ENCODE measurements around the gene NPC1.
"Not testable (repeated sequence)": the region's sequence is repeated elsewhere in the genome, so short reads cannot be mapped to it uniquely, and the experiment has no call there.

The NPC1 gene

DNA sequence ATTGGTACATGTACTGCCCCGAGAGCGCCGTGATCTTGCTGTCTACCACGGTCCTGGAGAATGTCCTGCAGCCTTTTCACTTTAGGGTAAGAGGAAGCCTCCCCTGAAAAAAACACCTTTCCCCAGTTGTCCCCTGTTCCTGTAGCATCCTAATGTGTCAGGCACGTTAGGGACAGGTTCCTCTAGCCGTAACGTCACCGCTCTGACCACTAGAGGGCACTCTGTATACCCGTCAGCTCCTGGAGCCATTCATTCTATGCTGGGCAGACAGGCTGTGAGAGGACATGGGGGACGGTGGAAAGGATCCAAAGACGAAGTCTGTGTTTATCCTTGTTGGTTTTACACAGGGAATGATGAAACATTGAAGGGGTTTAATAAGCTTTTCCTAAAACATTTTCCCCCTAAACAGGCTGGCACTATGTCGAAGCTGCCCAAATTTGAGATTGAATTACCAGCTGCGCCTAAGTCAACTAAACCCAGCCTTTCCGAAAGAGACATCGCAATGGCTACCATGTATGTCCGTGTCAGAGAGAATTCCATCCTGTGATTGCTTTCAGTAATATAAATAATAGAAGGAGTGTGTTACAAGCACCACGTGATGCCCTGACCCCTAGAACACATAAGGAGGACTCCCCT is 70.3 kb downstream of the NPC1 start:
- FAIRE-seq, result no peak

DNA sequence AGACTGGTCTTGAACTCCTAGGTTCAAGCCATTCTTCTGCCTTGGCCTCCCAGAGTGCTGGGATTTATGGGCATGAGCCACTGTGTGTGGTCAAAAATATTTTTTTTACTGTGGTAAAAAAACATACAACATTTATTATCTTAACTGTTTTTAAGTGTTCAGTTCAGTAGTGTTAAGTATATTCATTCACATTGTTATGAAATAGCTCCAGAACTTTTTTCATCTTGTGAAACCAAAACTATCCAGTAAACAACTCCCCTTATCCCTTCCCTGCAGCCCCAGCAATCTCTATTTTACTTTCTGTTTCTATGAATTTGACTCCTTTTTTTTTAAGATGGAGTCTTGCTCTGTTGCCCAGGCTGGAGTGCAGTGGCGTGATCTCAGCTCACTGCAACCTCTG is 73.7 kb downstream of the NPC1 start:
- no peak for FAIRE-seq

DNA sequence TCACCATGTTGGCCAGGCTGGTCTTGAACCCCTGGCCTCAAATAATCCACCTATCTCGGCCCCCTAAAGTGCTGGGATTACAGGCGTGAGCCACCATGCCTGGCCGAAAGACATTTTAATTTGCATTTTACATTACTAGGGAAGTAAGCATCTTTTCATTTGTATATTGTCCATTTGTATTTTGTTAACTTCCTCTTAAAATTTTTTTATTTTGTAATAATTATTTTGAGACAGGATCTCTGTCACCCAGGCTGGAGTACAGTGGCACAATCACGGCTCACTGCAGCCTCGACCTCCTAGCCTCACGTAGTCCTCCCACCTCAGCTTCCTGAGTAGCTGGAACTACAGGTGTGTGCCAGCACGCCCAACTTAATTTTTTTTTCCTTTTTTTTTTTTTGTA is 74.1 kb downstream of the NPC1 start:
- FAIRE-seq, result not testable (repeated sequence)

DNA sequence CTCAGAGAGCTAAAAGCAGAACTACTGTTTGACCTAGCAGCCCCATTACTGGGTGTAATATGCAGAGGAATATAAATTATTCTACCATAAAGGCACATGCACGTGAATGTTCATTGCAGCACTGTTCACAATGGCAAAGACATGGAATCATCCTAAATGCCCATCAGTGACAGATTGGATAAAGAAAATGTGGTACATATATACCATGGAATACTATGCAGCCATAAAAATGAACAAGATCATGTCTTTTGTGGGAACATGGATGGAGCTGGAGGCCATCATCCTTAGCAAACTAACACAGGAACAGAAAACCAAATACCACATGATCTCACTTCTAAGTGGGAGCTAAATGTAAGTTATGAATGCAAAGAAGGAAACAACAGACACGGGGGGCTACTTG is 75.4 kb downstream of the NPC1 start:
- FAIRE-seq, result not testable (repeated sequence)

DNA sequence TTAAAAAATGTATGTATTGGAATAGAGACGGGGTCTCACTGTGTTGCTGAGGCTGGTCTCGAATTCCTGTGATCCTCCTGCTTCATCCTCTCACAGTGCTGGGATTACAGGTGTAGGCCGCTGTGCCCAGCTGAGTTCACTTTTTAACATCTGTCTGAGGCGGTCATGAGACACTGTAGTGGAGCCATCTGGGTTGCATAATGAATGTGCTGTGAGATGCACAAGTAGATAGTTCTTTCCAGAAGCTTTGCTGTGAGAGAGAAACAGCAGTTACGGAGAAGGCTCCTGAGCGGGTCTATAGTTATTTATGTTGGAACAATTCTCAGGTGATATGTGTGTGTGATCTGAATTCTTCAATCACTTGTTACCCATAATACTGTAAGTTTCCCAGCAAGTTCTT is 79.9 kb downstream of the NPC1 start:
- FAIRE-seq, result no peak

DNA sequence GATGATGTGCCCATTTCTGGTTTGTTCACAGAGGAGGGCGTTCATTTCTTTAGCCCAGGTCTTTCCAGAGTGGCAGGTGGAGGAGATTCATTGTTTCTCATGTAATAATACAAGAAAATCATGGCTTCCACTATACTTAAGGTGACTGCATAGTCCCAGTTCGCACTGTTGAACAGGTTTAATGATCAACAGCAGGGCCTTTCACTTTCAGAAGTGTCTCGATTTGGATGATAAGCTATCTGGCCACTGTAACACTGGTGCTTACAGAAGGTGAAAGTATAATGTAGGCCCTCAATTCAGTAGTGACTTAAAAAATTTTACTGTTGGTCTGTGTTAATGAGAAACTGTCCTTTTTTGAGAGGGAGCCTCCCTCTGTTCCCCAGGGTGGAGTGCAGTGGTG is 81.6 kb downstream of the NPC1 start:
- no peak for FAIRE-seq

DNA sequence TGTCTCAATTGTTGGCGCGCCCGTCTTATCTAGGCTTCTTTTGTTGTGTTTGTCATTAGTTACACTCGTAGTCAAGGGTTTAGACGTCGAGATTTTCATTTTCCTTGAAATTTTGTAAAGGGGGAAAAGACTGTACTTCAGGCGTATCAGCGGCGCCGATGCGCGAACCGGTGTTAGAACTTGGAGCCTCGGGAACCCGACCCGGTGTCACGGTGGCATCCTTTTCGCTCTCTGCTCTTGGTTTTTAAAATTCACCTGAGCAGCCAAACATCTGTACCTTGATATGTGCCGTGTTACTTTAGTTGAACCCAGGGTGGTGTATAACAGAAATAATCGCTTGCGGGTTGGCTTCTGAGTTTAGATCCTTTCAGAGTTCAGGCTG is 82.4 kb downstream of the NPC1 start:
- FAIRE-seq, result no peak

DNA sequence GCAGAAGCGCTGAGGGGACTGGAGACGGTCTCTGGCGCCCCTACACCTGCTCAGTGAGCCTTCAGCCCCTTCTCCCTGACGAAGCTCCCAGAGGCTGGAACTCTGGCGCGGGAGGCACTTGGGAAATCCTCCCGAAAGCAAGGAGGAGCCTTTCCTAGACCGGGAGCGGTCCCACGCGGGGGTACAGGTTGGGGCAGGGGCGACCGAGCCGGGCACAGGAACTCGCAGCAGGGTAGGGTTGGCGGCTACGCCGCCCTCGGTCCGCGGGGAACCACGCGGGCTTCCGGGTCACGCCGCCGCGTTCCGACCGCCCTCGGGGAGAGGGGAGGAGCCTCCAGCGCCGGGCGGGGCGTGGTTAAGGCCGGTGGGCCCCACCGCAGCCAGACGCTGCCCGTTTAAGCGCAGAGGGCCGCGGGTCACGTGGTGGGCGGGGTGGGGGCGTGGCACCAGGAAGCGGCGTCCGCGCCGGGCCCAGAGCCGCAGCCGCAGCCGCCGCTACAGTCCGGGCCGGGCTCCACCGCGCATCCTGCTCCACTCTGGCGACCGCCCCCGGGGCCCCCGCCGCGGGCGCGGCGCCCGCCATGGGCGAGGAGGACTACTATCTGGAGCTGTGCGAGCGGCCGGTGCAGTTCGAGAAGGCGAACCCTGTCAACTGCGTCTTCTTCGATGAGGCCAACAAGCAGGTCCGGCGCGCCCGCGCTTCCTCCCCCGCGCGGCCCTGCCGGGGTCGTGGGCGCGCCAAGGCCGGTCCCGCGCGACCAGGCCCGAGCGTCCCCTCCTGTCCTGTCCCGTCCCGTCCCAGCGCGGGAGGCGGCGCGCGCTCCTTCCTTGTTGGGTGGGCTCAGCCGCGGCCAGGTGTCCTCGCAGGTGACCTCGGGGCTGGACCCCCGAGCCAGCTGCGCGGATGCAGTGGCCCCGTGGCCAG is 83.0 kb downstream of the NPC1 start, which contains the start of gene RMC1:
Gene RMC1, plus strand, starts transcription at position 474 of the 925 bp plus-strand sequence. Its CDS starts 108 bp downstream, at position 582.
- FAIRE-seq, result no peak

DNA sequence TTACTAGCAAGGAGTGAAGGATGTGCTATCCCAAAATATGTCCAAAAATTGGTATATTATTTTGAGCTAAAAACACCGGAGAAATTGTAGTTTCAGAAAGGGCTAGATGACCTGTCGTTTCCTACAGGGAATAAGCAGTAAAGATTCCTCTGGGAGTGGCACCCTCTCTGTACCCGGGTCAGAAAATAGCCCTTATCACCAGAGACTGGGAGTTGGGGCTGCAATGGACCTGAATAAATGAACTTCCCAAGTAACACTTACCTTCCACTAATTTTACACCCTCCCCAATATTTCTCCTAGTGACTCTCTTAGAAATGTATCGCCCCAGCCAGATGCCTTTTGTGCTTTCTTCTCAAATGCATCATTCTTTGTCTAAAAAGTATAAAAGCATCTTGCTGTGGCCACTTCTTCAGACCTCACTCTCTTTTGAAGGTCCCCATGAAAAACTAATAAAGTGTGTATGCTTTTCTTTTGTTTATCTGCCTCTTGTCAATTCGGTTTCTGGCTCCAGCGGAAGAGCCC is 83.7 kb downstream of the NPC1 start:
- no peak for FAIRE-seq

DNA sequence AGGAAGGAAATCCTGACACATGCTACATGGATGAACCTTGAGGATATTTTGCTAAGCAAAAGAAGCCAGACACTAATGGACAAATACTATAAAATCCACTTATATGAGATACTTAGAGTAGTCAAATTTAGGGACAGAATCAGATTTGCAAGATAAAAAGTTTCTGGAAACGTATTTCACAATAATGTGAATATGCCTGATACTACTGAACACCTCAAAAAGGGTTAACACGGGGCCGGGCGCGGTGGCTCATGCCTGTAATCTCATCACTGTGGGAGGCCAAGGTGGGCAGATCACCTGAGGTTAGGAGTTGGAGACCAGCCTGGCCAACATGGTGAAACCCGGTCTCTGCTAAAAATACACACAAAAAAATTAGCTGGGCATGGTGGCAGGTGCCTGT is 84.7 kb downstream of the NPC1 start:
- no peak for FAIRE-seq

DNA sequence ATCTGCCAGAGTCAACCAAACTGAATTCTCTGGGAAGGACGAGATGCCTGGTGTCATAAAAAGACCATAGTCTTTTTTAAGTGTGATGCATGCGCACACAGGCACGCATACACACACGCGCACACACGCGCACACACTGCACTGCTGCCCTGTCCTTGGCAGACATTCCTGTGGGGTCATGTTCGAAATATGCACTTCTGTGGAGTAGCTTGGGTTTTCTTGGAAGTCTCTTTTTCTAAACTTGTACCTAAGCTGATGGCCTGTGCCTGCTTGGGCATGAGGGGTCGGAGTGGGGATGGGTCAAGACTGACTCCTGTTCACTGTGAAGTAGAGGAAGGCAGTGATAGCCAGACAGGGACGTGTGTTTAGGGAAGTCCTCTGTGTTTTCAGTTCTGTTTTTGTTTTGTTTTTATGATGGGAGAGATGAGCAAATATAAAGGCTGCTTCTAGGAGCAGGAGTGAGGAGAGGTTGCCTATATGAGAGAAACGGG is 87.0 kb downstream of the NPC1 start:
- FAIRE-seq, result no peak

DNA sequence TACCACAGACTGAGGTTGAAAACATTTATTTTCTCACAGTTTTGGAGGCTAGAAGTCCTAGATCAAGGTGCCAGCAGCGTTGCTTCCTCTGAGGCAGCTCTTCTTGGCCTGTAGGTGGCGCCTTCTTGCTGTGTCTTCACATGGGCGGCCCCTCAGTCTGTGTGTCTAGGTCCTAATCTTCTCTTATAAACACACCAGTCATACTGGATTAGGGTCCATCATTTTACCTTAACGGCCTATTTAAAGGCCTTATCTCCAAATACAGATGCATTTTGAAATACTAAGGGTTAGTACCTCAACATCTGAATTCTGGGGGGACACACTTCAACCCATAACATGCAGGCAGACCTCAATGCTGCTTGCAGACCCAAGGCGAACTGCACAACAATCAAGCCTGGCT is 87.4 kb downstream of the NPC1 start:
- no peak for FAIRE-seq

DNA sequence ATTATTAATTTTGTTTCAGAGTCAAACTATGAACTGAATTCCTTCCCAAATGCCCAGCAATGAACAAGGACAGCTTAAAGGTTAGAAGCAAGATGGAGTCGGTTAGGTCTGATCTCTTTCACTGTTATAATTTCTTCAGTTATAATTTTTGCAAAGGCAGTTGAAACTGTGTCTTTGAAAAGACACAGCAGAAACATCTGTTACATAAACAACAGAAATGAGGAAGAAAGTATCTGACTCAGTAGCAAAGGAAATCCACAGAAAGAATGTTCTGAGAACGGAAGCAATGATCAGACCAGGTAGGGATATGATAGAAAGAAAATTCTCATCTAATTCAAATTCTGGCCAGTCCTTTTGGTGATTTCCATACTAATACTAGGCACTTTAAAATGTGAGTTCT is 88.2 kb downstream of the NPC1 start:
- no peak for FAIRE-seq

DNA sequence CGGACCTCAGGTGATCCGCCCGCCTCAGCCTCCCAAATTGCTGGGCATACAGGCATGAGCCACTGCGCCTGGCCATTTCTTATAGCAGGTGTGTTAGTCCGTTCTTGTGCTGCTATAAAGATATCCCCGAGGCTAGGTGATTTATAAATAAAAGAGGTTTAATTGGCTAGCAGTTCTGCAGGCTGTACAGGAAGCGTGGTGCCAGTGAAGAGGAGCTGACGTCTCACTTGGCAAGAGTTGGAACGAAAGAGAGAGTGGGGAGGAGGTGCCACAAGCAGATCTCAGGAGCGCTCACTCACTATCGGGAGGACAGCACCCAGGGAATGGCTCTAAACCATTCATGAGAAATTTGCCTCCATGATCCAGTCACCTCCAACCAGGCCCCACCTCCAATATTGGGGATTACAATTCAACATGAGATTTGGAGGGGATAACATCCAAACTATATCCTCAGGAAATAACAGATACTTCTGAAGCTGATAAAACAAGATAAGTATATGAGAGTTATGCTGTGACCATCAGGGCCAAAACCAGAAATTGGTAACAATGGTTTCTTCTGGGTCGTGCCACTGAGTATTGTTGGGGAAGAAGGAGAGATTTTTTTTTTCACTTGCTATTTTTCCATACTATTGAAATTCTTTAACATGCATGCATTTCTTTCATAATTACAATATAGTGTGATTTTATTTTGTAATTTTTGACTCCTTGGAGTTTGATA is 90.4 kb downstream of the NPC1 start:
- no peak for FAIRE-seq

DNA sequence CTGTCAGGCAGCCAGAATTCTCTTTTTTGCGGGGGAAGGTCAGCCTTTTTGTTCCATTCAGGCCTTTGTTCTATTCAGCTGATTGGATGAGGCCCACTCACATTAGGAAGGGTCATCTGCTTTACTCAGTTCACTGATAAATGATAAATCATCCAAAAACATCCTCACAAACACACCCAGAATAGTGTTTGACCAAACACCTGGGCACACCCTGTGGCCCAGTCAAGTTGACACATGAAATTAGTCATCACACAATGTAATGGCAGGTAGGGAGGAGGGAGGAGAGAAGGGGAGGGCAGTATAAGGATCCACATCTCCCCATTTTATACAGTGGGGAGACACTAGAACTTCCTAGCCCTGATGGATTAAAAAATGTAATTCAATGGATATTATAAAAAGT is 91.3 kb downstream of the NPC1 start:
- no peak for FAIRE-seq

DNA sequence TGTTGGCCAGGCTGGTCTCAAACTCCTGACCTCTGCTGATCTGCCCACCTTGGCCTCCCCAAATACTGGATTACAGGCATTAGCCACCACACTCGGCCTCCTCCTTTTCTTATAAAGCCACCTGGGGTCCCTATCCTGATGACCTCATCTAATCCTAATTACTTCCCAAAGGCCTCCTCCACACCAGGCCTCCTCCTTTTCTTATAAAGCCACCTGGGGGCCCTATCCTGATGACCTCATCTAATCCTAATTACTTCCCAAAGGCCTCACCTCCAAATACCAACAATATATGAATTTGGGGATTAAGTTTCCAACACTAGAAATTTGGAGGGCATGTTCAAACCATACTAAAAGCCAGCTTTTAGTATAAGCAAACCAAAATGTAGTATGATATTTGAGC is 92.7 kb downstream of the NPC1 start:
- FAIRE-seq, result no peak

DNA sequence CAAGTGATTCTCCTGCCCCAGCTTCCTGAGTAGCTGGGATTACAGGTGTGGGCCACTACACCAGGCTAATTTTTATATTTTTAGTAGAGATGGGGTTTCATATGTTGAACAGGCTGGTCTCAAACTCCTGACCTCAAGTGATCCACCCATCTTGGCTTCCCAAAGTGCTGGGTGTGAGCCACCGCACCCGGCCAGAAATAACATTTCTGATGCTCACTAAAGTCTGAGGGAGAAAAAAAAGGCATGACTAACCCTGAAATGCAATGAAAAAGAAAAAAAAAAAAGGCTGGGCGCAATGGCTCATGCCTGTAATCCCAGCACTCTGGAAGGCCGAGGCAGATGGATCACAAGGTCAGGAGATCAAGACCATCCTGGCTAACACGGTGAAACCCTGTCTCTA is 96.7 kb downstream of the NPC1 start:
- not testable (repeated sequence) for FAIRE-seq

DNA sequence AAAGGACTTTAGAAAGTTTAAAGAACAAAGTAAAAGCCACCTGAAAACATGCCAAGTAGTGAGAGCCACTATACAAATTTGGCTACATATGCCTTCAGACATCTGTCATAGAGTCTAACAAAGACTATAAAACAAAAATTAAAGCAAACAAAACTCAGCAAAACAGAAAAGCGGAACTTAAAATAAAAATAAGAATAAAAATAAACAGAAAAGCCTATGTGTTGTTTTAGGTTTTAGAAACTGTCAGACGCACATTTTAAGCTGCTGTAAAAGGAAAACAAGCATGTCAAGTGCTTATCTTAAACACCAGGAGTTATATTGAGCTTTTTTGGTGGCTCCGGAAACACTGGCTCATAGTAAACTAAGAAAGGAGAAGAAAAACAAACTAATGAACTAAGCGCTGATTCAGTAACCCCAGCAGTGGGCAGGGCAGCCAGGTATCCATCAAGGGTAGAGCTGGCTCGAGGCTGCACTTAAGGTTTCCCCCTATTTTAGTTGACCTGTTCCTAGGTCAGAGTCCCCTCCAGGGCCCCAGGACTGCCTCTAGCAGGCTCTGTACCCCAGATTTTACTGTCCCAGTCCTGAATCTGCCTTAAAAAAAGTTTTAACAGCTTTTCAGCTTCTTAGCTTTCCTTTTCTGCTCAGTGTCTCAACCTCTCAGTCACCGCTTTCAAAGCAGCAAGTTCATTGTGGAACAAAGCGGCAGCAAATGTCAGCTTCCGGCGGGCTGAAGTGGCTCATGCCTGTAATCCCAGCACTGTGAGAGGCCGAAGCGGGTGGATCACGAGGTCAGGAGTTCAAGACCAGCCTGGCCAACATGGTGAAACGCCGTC is 98.4 kb downstream of the NPC1 start:
- no peak for FAIRE-seq

DNA sequence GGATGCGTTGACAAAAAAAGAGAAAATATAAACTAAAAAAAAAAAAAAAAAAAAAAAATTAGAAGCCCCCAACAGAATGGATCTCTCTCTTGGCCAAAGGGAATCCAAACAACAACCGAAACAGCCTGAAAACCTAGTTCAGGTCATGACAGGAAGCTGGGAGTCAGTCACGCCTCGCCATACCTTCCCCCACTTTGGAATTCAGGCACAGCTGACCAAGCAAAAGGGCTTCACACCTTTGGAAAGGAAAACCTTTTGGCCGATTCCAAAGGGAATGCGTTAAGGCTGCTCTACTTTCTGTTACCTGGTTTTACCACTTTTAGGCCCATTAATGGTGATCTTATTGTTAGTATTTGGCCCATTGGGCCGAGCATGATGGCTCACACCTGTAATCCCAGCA is 100.9 kb downstream of the NPC1 start:
- FAIRE-seq, result no peak

DNA sequence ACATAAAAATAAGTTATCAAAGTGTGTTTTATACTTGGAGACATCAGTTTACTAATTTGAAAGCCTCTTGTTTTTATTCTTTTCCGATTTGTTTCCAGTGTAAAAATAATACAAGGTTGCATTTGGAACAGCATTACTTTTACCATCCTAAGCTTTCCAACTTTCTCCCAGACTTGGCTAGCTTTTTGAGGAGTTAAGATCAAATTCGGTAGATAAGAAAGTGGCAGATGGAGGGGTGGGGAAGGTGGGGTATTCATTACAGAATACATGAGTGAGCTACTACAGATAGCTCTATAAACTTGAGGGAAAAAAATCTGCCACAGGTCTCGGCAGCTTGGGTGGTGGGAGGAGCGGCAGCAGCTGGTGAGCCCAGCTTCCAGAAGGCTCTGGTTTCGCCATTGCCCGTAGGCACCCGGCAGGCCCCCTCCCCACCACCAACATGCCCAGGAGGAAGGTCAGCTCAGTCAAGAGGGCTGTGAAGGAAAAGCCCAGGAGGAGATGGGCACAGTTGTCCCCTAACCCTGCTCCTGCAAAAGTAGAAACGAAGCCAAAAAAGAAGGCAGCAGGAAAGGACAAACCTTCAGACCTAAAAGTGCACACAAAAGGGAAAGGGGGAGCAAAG is 101.6 kb downstream of the NPC1 start:
- FAIRE-seq, result no peak
